Ectodermal cell (in vitro differentiated cells): ENCODE data around the gene LSS.

Experiments used
- H3K27ac ChIP-seq: 2 replicates; pipeline ENCODE4 v1.7.0; 2013; ENCODE audit warnings: mild to moderate bottlenecking, low read depth, low read length; ENCODE audit not compliant: insufficient read depth, poor library complexity, severe bottlenecking
- H3K27me3 ChIP-seq: 2 replicates; pipeline ENCODE4 v1.7.0; 2013; ENCODE audit warnings: mild to moderate bottlenecking, low read length; ENCODE audit not compliant: insufficient read depth, control insufficient read depth, poor library complexity, severe bottlenecking
- H3K36me3 ChIP-seq: one replicate; pipeline ENCODE4 v1.7.0; 2013; ENCODE audit warnings: low read length; ENCODE audit not compliant: control insufficient read depth, insufficient read depth
- H3K4me1 ChIP-seq: one replicate; pipeline ENCODE4 v1.7.0; 2013; ENCODE audit warnings: low read length; ENCODE audit not compliant: control insufficient read depth, insufficient read depth
- H3K4me3 ChIP-seq: 2 replicates; pipeline ENCODE4 v1.7.0; 2013; ENCODE audit warnings: low read depth, low read length, control low read depth; ENCODE audit not compliant: insufficient read depth
- H3K9me3 ChIP-seq: 2 replicates; pipeline ENCODE4 v1.7.0; 2013; ENCODE audit warnings: mild to moderate bottlenecking, low read length, moderate library complexity; ENCODE audit not compliant: control insufficient read depth
- WGBS, 2 experiments: methylation state at CpG; one replicate each; pipeline ENCODE4 v1.1.7; 2013; ENCODE audit warnings: missing lambda C conversion rate in 2 of 2; 5-methylcytosine and 5-hydroxymethylcytosine counted together

Gene LSS

GRCh38 chr21:46256501-46256994, 28.0 kb upstream of the LSS start:
- 96% methylated on average over 18 of the region's 18 CpGs for WGBS, 2 experiments
- no peak overlapping the region for H3K4me3 ChIP-seq
- peaks cover 76% of the 10 kb centered on the region for H3K36me3 ChIP-seq
- H3K9me3 ChIP-seq = no peaks in the 10 kb centered on the region
- H3K4me1 ChIP-seq = no peaks in the 10 kb centered on the region
- H3K27me3 ChIP-seq = no peaks in the 10 kb centered on the region
- H3K27ac ChIP-seq = no peak overlapping the region

GRCh38 chr21:46255758-46256337, 27.3 kb upstream of the LSS start:
- H3K4me3 ChIP-seq = no peak overlapping the region
- WGBS, 2 experiments = 95 to 96% methylated on average over 6 of the region's 6 CpGs
- H3K9me3 ChIP-seq = no peaks in the 10 kb centered on the region
- H3K27ac ChIP-seq = no peak overlapping the region
- H3K4me1 ChIP-seq = no peaks in the 10 kb centered on the region
- H3K36me3 ChIP-seq = peaks cover 75% of the 10 kb centered on the region
- no peaks in the 10 kb centered on the region for H3K27me3 ChIP-seq

GRCh38 chr21:46255166-46255565, 26.6 kb upstream of the LSS start:
- H3K27me3 ChIP-seq = no peaks in the 10 kb centered on the region
- no peak overlapping the region for H3K27ac ChIP-seq
- H3K9me3 ChIP-seq = no peaks in the 10 kb centered on the region
- H3K4me1 ChIP-seq = no peaks in the 10 kb centered on the region
- H3K36me3 ChIP-seq = peaks cover 75% of the 10 kb centered on the region
- 94 to 97% methylated on average over 11 of the region's 11 CpGs for WGBS, 2 experiments
- no peak overlapping the region for H3K4me3 ChIP-seq

- WGBS, 2 experiments = 93 to 95% methylated on average over 12 of the region's 12 CpGs
- Histone ChIP-seq H3K4me1 (no peaks in the 10 kb centered on the region), H3K36me3 (peaks cover 78% of the 10 kb centered on the region), H3K9me3 (no peaks in the 10 kb centered on the region), H3K27me3 (no peaks in the 10 kb centered on the region), H3K27ac (no peak overlapping the region), H3K4me3 (no peak overlapping the region)
Observed at GRCh38 chr21:46254208-46254975, 25.8 kb upstream of the LSS start.

GRCh38 chr21:46253610-46254124, 25.1 kb upstream of the LSS start:
- H3K4me1 ChIP-seq = no peaks in the 10 kb centered on the region
- H3K9me3 ChIP-seq = no peaks in the 10 kb centered on the region
- H3K4me3 ChIP-seq = no peak overlapping the region
- peak overlapping the region; percentile 4 for H3K27ac ChIP-seq
- peaks cover 72% of the 10 kb centered on the region for H3K36me3 ChIP-seq
- 92% methylated on average over 8 of the region's 8 CpGs for WGBS, 2 experiments
- H3K27me3 ChIP-seq = no peaks in the 10 kb centered on the region

GRCh38 chr21:46252840-46253239, 24.3 kb upstream of the LSS start:
- WGBS, 2 experiments = 92 to 97% methylated on average over 4 of the region's 4 CpGs
- Histone ChIP-seq H3K9me3 (no peaks in the 10 kb centered on the region), H3K4me3 (no peak overlapping the region), H3K36me3 (peaks cover 65% of the 10 kb centered on the region), H3K27me3 (no peaks in the 10 kb centered on the region), H3K27ac (no peak overlapping the region), H3K4me1 (no peaks in the 10 kb centered on the region)

- Histone ChIP-seq H3K4me1 (no peaks in the 10 kb centered on the region), H3K27ac (no peak overlapping the region), H3K27me3 (no peaks in the 10 kb centered on the region), H3K36me3 (peaks cover 66% of the 10 kb centered on the region), H3K4me3 (no peak overlapping the region), H3K9me3 (no peaks in the 10 kb centered on the region)
- 94 to 96% methylated on average over 6 of the region's 6 CpGs for WGBS, 2 experiments
Observed at GRCh38 chr21:46250146-46250725, 21.7 kb upstream of the LSS start.

GRCh38 chr21:46248827-46249226, 20.3 kb upstream of the LSS start:
- peaks cover 66% of the 10 kb centered on the region for H3K36me3 ChIP-seq
- H3K27ac ChIP-seq = no peak overlapping the region

GRCh38 chr21:46248422-46248782, 19.8 kb upstream of the LSS start:
- Histone ChIP-seq H3K9me3 (no peaks in the 10 kb centered on the region), H3K4me1 (no peaks in the 10 kb centered on the region), H3K4me3 (no peak overlapping the region), H3K27me3 (no peaks in the 10 kb centered on the region), H3K36me3 (peaks cover 66% of the 10 kb centered on the region), H3K27ac (no peak overlapping the region)
- 100% methylated on average over 1 of the region's 1 CpG; no CpG with 5 or more reads in 1 of the 2 experiments for WGBS, 2 experiments

More at GRCh38 chr21:46248827-46249226, 20.3 kb upstream of the LSS start:
- H3K4me3 ChIP-seq = no peak overlapping the region
- WGBS, 2 experiments = 89 to 92% methylated on average over 2 of the region's 2 CpGs
- no peaks in the 10 kb centered on the region for H3K27me3 ChIP-seq
- no peaks in the 10 kb centered on the region for H3K9me3 ChIP-seq
- no peaks in the 10 kb centered on the region for H3K4me1 ChIP-seq
